Kidney epithelial cell (primary cell): ENCODE data around the gene LMNA. TPM values are rescaled to one million over a fixed set of nuclear protein-coding genes. Genes with fewer than 3 reads are reported as not detected.
"Not testable (repeated sequence)": the region's sequence is repeated elsewhere in the genome, so short reads cannot be mapped to it uniquely, and the experiment has no call there.

ENCODE experiments used
- DNase-seq: peaks from one replicate; pipeline ENCODE4 v3.0.0-alpha.2; 2010; ENCODE audit warnings: low read depth
- H3K27me3 ChIP-seq: 2 replicates; pipeline ENCODE4 v1.6.0; 2011; ENCODE audit warnings: low read length; ENCODE audit not compliant: control insufficient read depth, insufficient read depth
- H3K36me3 ChIP-seq: 2 replicates; pipeline ENCODE4 v1.5.1; 2011; ENCODE audit warnings: low read length; ENCODE audit not compliant: control insufficient read depth, insufficient read depth
- H3K4me3 ChIP-seq: 2 replicates; pipeline ENCODE4 v1.5.1; 2011; ENCODE audit warnings: low read depth, mild to moderate bottlenecking, control low read depth, low read length
- total RNA-seq: library from RNA; depleted of rRNA; stranded (reverse); fragments of >200 nt; gene quantifications from 2 replicates; pipeline ENCODE4 v1.2.3, GENCODE V29; 2015
- TF ChIP-seq, protein P1 (sequence below): IDR thresholded peaks from 2 replicates; pipeline ENCODE4 v1.5.1; 2011; ENCODE audit warnings: mild to moderate bottlenecking, moderate library complexity, low read length, control low read depth, inconsistent platforms; ENCODE audit not compliant: insufficient read depth, poor library complexity, severe bottlenecking

LMNA gene
- total RNA-seq, 1 donor from 2014 or later, result 280 TPM

DNA sequence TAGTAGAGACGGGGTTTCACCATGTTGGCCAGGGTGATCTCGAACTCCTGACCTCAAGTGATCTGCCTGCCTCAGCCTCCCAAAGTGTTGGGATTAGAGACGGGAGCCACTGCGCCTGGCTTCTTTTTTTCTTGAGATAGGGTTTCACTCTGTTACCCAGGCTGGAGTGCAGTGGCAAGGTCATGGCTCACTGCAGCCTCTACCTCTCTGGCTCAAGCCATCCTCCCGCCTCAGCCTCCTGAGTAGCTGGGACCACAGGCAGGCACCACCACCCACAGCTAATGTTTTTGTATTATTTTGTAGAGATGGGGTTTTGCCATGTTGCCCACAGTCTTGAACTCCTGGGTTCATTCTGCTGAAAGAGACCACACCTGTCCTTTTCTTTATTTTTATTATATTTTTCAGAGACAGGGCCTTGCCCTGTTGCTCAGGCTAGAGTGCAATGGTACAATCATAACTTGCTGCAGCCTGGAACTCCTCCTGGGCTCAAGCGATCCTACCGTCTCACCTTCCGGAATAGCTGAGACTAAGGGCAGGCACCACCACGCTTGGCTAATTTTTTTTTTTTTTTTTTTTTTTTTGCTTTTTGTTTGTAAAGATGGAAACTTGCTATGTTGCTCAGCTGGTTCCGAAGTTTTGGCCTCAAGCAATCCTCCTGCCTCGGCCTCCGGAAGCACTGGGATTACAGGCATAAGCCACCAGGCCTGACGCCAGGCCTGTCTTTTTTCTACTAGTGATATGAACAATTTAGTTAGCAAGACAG, 3.1 kb downstream of the LMNA start:
- TF ChIP-seq, protein P1, sequence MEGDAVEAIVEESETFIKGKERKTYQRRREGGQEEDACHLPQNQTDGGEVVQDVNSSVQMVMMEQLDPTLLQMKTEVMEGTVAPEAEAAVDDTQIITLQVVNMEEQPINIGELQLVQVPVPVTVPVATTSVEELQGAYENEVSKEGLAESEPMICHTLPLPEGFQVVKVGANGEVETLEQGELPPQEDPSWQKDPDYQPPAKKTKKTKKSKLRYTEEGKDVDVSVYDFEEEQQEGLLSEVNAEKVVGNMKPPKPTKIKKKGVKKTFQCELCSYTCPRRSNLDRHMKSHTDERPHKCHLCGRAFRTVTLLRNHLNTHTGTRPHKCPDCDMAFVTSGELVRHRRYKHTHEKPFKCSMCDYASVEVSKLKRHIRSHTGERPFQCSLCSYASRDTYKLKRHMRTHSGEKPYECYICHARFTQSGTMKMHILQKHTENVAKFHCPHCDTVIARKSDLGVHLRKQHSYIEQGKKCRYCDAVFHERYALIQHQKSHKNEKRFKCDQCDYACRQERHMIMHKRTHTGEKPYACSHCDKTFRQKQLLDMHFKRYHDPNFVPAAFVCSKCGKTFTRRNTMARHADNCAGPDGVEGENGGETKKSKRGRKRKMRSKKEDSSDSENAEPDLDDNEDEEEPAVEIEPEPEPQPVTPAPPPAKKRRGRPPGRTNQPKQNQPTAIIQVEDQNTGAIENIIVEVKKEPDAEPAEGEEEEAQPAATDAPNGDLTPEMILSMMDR, result no peak
- H3K36me3 ChIP-seq, result no peaks in the 10 kb centered on the region
- no peak for DNase-seq
- peak overlapping the region; percentile 2 for H3K4me3 ChIP-seq
- no peaks in the 10 kb centered on the region for H3K27me3 ChIP-seq

DNA sequence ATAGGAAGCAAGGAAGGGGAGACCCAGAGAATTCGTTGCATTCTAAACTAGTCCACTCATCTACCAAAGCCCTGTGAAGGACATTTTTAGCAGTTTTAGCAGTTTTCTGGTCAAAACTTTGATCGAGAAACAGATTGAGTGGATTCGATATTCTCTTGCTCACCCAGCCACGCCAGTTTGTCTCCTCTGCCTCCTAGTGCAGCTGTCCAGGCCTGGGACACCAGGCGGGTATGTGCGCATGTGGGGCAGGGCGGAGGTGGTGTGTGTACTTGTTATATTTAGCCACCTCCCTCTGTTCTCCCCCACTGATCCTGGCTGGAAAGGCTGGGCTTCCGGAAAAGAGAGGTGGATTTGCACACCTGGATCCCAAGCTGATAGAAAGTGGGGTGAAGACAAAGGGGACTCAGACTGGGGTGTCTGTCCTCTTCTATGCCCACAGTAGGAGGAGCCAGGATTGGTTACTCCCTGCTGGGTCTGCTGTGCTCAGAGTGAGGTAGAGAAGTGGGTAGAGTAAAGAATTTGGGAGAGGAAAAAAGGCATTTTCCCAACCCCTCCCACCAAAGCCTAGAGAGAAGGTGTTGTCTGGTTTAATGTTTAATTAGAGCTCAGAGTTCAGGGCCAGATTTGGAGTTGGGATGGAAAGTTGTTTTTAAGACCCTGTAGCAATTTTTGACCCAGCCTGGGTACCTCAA, 3.8 kb downstream of the LMNA start:
- Histone ChIP-seq H3K4me3 (peak overlapping the region; percentile 0), H3K27me3 (no peaks in the 10 kb centered on the region), H3K36me3 (no peaks in the 10 kb centered on the region)
- DNase-seq, result no peak
- TF ChIP-seq, protein P1, result no peak

- no peak for DNase-seq
- H3K27me3 ChIP-seq, result no peaks in the 10 kb centered on the region
- no peaks in the 10 kb centered on the region for H3K36me3 ChIP-seq
- TF ChIP-seq, protein P1, result no peak
- H3K4me3 ChIP-seq, result no peak overlapping the region
Measured at GRCh38 chr1:156119503-156120209, 5.1 kb downstream of the LMNA start.

DNA sequence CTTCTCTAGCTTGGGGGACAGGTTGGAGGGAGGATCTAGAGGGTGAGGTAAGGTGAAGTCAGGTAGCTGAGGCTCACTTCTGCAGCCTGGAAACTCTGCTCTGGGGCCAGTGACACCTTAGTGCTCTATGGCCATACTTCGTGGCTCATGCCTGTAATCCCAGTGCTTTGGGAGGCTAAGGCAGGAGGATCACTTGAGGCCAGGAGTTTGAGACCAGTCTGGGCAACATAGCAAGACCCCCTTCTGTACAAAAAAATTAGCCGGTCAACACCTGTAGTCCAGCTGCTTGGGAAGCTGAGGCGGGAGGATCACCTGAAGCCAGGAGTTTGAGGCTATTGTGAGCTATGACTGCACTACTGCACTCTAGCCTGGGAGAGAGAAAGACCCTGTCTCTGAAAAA, 5.8 kb downstream of the LMNA start:
- H3K4me3 ChIP-seq, result no peak overlapping the region
- DNase-seq, result no peak
- H3K27me3 ChIP-seq, result no peaks in the 10 kb centered on the region
- no peaks in the 10 kb centered on the region for H3K36me3 ChIP-seq
- TF ChIP-seq, protein P1, result no peak

DNA sequence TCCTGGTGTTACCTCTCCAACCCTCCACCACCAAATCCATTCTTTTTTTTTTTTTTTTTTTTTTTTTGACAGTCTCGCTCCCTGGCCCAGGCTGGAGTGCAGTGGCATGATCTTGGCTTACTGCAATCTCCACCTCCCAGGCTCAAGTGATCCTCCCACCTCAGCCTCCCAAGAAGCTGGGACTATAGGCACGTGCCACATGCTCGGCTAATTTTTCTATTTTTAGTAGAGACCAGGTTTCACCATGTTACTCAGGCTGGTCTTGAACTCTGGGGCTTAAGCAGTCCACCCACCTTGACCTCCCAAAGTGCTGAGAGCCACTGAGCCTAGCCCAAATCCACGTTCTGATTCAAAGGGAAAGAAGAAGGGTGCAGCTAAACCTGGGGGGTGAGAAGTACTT, 6.5 kb downstream of the LMNA start:
- H3K27me3 ChIP-seq, H3K4me3 ChIP-seq, H3K36me3 ChIP-seq, DNase-seq: not testable (repeated sequence)

GRCh38 chr1:156121457-156121856, 6.9 kb downstream of the LMNA start:
- no peak overlapping the region for H3K4me3 ChIP-seq
- TF ChIP-seq, protein P1, result no peak
- DNase-seq, result no peak
- no peaks in the 10 kb centered on the region for H3K36me3 ChIP-seq
- no peaks in the 10 kb centered on the region for H3K27me3 ChIP-seq
